Activated CD4-positive, alpha-beta T cell treated with anti-CD3 and anti-CD28 coated beads, Interleukin-2, amount 10 ng/mL, durations not matched to agents 7 days and 5 days (primary cell): ENCODE measurements around the gene HPS1. TPM values are rescaled to one million over a fixed set of nuclear protein-coding genes. Genes with fewer than 3 reads are reported as not detected.

Source experiments
- CTCF ChIA-PET: fragments of 350-600 bp; sonication (Branson Sonifier 250); formaldehyde crosslinking; loops from one replicate; lab custom pipeline; 2021; ENCODE audit warnings: antibody characterized with exemption; lab: Charles Lee
- POLR2A ChIA-PET: fragments of 350-600 bp; sonication (Branson Sonifier 250); formaldehyde crosslinking; loops from one replicate; lab custom pipeline; 2021; ENCODE audit warnings: antibody characterized with exemption; lab: Charles Lee
- DNase-seq: peaks from one replicate; pipeline ENCODE4 v3.0.0-alpha.2; 2020
- H3K27ac Mint-ChIP-seq: one replicate; pipeline ENCODE4 v1.8.0; 2021; ENCODE audit warnings: mild to moderate bottlenecking, moderate library complexity, mixed read lengths
- H3K27me3 Mint-ChIP-seq: one replicate; pipeline ENCODE4 v1.8.0; 2021; ENCODE audit warnings: mixed read lengths
- H3K36me3 Mint-ChIP-seq: one replicate; pipeline ENCODE4 v1.8.0; 2021; ENCODE audit warnings: low read depth, mixed read lengths
- H3K4me1 Mint-ChIP-seq: one replicate; pipeline ENCODE4 v1.8.0; 2021; ENCODE audit warnings: mixed read lengths
- H3K4me3 Mint-ChIP-seq: one replicate; pipeline ENCODE4 v1.8.0; 2021; ENCODE audit warnings: mild to moderate bottlenecking, moderate library complexity, mixed read lengths
- H3K9me3 Mint-ChIP-seq: one replicate; pipeline ENCODE4 v1.8.0; 2021; ENCODE audit warnings: mixed read lengths
- total RNA-seq, 2 experiments: library from RNA; stranded (reverse); gene quantifications; one replicate each; pipeline ENCODE4 v1.2.3, GENCODE V29; 2021

The HPS1 gene
- 100 to 1,000 TPM in 1 of 2 experiments, 10 to 100 TPM in 1; 95.5 to 102 TPM for total RNA-seq

DNA sequence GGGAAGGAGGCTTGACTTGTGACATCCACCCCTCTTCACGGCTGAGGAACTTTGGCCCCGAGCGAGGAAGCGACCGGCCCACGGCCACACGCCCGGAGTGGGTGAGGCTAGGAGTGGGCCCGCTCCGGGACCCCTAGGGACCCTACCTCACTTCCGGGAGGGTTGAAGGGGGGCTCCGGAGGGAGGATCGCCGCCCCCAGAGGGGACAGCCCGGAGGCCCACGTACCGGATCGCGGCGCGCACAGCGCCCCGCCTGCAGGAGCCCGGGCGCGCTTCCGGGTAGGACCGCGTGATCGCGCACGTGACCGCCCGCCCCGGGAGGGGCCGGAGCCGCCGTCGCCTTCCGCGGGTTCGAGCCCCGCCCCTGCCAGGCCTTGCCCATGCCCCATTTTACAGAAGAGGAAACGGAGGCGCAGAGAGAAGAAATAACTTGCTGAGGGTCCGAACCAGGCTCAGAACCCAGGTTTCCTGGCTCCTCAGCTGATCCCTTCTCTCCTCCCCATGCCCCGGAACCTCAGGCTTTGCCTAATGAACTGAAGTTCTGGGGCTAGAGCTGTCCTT lies at the start of gene HPS1:
TSS of gene HPS1 (minus strand) at position 275 of the 561 bp plus-strand sequence. CDS start 3,695 bp downstream, outside the sequence.
- ChIA-PET POLR2A (no interaction called here), CTCF (interaction anchor here (1.0 to 3.1 kb wide), 2 partner anchors 20 to 24 kb away, joined by 5 to 10 read pairs; no protein-coding TSS in a partner anchor)
- DNase-seq = peak; percentile 83
- Mint-ChIP-seq H3K4me1 (peaks cover 40% of the 10 kb centered on the region), H3K27ac (peak within 1 kb of the TSS; percentile 94), H3K27me3 (peaks cover 14% of the 10 kb centered on the region), H3K36me3 (peaks cover 26% of the 10 kb centered on the region), H3K9me3 (no peaks in the 10 kb centered on the region), H3K4me3 (peak within 1 kb of the TSS; percentile 94)

DNA sequence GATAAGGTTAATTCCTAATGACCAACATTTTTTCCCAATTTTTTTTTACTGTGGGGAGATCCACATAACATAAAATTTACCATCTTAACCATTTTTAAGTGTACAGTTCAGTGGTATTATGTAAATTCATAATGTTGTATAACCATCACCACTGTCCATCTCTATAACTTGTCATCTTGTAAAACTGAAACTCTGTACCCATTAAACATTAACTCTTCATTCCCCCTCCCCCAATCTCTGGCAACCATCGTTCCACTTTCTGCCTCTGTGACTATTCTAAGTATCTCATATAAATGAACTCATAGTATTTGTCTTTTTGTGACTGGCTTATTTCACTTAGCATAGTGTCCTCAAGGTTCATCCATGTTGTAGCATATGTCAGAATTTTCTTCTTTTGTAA lies 46.0 kb upstream of the HPS1 start:
- no peak for DNase-seq
- Mint-ChIP-seq H3K27ac (no peak overlapping the region), H3K27me3 (peaks cover 14% of the 10 kb centered on the region), H3K36me3 (no peaks in the 10 kb centered on the region), H3K4me1 (no peaks in the 10 kb centered on the region), H3K4me3 (no peak overlapping the region), H3K9me3 (peaks cover 6% of the 10 kb centered on the region)
- ChIA-PET CTCF (no interaction called here), POLR2A (no interaction called here)

DNA sequence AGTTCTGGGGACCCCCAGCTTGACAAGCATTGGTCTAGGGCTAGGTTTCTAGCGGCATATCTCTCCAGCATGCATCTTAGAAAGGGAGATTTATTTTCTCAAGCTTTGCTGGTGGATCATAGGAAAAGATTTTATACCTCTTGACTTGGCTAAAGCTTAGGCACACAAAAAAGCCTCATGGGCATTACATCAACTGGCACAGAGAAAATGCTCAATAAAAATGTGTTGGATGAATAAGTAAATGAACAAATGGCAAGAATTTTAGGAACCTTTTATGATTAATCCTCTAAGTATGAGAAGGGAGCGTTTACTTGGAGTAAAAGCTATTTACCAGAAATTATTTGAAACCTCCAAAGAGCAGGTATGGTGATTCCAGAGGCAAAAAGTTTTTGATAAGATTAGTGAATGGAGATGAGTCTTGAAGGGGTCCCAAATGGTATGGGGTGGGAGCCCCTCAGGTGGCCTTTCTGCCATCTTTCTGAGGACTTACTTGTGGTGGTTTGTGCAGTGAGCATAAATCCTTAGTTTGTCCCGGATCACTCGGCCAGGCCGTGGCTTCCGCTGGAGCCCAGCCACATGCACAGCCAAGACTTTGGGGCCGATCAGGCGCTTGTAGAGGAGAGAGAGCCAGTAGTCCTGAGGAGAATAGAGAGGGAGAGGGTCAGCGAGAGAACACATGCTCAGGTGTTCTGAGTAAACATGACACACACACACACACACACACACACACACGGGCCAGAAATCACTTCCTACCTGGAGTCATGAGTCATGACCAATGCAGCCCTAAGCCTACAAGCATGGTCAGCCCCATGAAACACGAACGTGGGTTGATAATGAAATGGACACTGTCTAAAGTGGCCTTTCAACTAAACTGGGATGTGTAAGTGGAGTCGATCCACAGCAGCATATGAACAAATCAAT lies 43.1 kb upstream of the HPS1 start:
- ChIA-PET POLR2A (no interaction called here), CTCF (interaction anchor here (0.8 kb wide), 1 partner anchor 23 kb away, joined by 3 read pairs; no protein-coding TSS in a partner anchor)
- H3K4me3 Mint-ChIP-seq = no peak overlapping the region
- no peaks in the 10 kb centered on the region for H3K36me3 Mint-ChIP-seq
- H3K27me3 Mint-ChIP-seq = peaks cover 10% of the 10 kb centered on the region
- H3K4me1 Mint-ChIP-seq = no peaks in the 10 kb centered on the region
- no peaks in the 10 kb centered on the region for H3K9me3 Mint-ChIP-seq
- no peak for DNase-seq
- H3K27ac Mint-ChIP-seq = no peak overlapping the region

GRCh38 chr10:98488669-98489430 lies 42.1 kb upstream of the HPS1 start:
- H3K9me3 Mint-ChIP-seq = no peaks in the 10 kb centered on the region
- no peak overlapping the region for H3K4me3 Mint-ChIP-seq
- H3K36me3 Mint-ChIP-seq = no peaks in the 10 kb centered on the region
- POLR2A ChIA-PET = no interaction called here
- CTCF ChIA-PET = interaction anchor here (0.8 kb wide), 1 partner anchor 22 kb away, joined by 3 read pairs; no protein-coding TSS in a partner anchor
- H3K27me3 Mint-ChIP-seq = peaks cover 7% of the 10 kb centered on the region
- H3K4me1 Mint-ChIP-seq = no peaks in the 10 kb centered on the region
- DNase-seq = no peak
- H3K27ac Mint-ChIP-seq = no peak overlapping the region

DNA sequence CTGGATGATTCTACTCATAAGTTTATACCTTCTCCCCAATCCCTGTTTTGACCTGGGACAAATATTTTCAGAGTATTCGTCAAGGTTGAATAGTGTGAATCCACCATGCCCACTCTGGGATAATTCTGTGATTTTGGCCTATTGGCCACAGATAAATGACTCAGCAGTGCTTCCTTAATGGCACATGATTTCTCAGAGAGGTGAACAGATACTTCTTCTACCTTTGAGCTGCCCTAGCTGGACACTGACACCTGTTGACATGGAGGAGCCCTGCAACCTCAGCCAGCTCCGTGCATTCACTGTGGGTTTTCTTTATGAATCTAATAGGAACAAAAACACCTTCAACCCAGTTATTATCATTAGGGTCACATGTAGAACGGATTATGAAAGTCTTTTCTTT lies 40.9 kb upstream of the HPS1 start:
- H3K36me3 Mint-ChIP-seq = no peaks in the 10 kb centered on the region
- no peaks in the 10 kb centered on the region for H3K9me3 Mint-ChIP-seq
- POLR2A ChIA-PET = no interaction called here
- CTCF ChIA-PET = no interaction called here
- DNase-seq = no peak
- peaks cover under 1% of the 10 kb centered on the region for H3K4me1 Mint-ChIP-seq
- H3K27me3 Mint-ChIP-seq = peaks cover 11% of the 10 kb centered on the region
- no peak overlapping the region for H3K4me3 Mint-ChIP-seq
- H3K27ac Mint-ChIP-seq = no peak overlapping the region

DNA sequence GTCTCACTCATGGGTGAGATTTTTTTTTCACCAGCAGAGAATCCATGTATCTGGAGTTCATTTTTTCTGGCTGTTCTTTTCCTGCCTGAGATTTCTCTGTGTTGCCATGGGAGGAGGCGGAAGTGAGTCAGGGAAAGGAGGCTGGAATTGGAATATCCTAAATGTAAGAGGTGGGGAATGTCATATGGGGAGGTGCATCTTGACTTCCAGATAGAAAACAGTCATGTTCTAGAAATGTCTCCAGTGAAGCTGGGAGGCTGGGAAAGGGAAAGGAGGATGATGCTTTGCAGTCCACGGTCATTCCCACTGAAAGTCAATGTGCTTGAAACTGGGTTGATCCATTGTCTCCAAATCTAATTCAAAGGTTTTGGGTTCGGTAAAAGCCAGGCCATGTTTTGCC lies 39.7 kb upstream of the HPS1 start:
- Mint-ChIP-seq H3K27ac (no peak overlapping the region), H3K4me3 (no peak overlapping the region), H3K9me3 (no peaks in the 10 kb centered on the region), H3K4me1 (peaks cover 6% of the 10 kb centered on the region), H3K36me3 (no peaks in the 10 kb centered on the region), H3K27me3 (peaks cover 14% of the 10 kb centered on the region)
- no peak for DNase-seq
- CTCF ChIA-PET = no interaction called here
- POLR2A ChIA-PET = no interaction called here

GRCh38 chr10:98485959-98486358 lies 39.2 kb upstream of the HPS1 start:
- CTCF ChIA-PET = no interaction called here
- no peaks in the 10 kb centered on the region for H3K9me3 Mint-ChIP-seq
- no peak overlapping the region for H3K27ac Mint-ChIP-seq
- peaks cover 14% of the 10 kb centered on the region for H3K27me3 Mint-ChIP-seq
- H3K4me1 Mint-ChIP-seq = peaks cover 6% of the 10 kb centered on the region
- no peaks in the 10 kb centered on the region for H3K36me3 Mint-ChIP-seq
- no peak for DNase-seq
- no peak overlapping the region for H3K4me3 Mint-ChIP-seq
- POLR2A ChIA-PET = no interaction called here

- peaks cover 13% of the 10 kb centered on the region for H3K27me3 Mint-ChIP-seq
- ChIA-PET POLR2A (no interaction called here), CTCF (no interaction called here)
- no peak overlapping the region for H3K27ac Mint-ChIP-seq
- peaks cover 6% of the 10 kb centered on the region for H3K4me1 Mint-ChIP-seq
- DNase-seq = no peak
- H3K4me3 Mint-ChIP-seq = no peak overlapping the region
- H3K9me3 Mint-ChIP-seq = no peaks in the 10 kb centered on the region
- no peaks in the 10 kb centered on the region for H3K36me3 Mint-ChIP-seq
Observed at GRCh38 chr10:98483658-98484057, 36.9 kb upstream of the HPS1 start.

DNA sequence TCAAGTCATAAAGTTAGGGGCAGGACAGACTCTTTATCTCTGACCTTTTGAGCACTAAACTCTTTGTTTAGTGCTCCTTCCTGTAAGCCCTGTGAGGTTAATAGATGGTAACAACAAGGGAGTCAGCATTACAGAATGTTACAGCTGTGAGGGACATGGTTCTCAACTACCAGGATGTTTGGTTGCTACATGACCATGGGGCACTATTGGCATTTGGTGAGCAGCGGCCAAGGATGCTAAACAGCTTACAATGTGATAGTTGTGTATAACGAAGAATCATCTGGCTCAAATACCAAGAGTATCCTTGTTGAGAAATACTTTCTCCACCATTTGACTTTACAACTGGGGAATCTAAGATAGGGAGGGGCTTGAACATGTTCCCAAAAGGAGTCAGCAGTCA lies 35.4 kb upstream of the HPS1 start:
- no peaks in the 10 kb centered on the region for H3K36me3 Mint-ChIP-seq
- no peak overlapping the region for H3K4me3 Mint-ChIP-seq
- H3K27me3 Mint-ChIP-seq = peaks cover 13% of the 10 kb centered on the region
- POLR2A ChIA-PET = interaction anchor here (0.6 kb wide), 1 partner anchor 250 kb away, joined by 3 read pairs; no protein-coding TSS in a partner anchor
- DNase-seq = no peak
- CTCF ChIA-PET = interaction anchor here (1.1 kb wide), 1 partner anchor 14 kb away, joined by 3 read pairs; no protein-coding TSS in a partner anchor
- peaks cover 6% of the 10 kb centered on the region for H3K4me1 Mint-ChIP-seq
- no peaks in the 10 kb centered on the region for H3K9me3 Mint-ChIP-seq
- no peak overlapping the region for H3K27ac Mint-ChIP-seq

GRCh38 chr10:98481404-98481945 lies 34.7 kb upstream of the HPS1 start:
- no peaks in the 10 kb centered on the region for H3K9me3 Mint-ChIP-seq
- no peak for DNase-seq
- no peak overlapping the region for H3K27ac Mint-ChIP-seq
- peaks cover 6% of the 10 kb centered on the region for H3K4me1 Mint-ChIP-seq
- peaks cover 13% of the 10 kb centered on the region for H3K27me3 Mint-ChIP-seq
- no peaks in the 10 kb centered on the region for H3K36me3 Mint-ChIP-seq
- CTCF ChIA-PET = no interaction called here
- H3K4me3 Mint-ChIP-seq = no peak overlapping the region
- POLR2A ChIA-PET = no interaction called here

DNA sequence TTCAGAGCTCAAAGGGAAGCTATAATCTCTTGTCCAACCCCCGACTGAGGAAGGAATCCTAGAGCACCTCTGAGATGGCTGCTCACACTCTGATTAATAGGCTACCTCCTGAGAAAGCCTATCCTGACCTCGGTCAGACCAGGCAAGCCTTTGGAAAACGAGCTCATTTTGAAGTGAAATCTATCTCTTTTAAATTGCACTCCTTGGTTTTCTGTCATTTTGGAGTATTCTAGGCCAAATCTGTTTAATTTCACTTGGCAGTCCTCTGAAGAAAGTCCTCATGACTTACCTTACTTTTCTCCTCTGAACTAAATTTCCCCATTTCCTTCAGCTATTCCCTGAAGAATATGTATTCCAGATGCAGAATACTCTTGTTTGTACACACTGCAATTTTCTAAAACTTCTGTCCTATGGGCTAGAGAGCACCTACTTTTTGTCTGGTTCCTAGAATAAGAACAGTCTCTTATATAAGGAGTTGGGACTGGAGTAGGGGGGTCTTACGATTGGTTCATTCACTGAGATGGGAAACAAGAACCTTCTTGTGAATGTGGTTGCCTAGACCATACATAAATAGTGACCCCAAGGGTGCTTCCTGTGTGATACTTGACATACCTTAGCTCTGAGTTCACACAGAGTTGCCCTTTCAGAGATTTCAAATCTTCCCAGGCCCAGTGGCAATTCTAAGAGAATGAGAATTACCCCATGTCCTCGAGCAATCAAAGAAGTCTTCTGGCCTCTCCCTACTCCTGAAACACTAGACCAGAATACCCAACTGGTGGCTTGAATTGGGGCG lies 31.9 kb upstream of the HPS1 start:
- Mint-ChIP-seq H3K4me3 (no peak overlapping the region), H3K27me3 (peaks cover 7% of the 10 kb centered on the region), H3K4me1 (peaks cover 6% of the 10 kb centered on the region), H3K27ac (no peak overlapping the region), H3K36me3 (no peaks in the 10 kb centered on the region), H3K9me3 (no peaks in the 10 kb centered on the region)
- ChIA-PET POLR2A (no interaction called here), CTCF (interaction anchor here (0.5 kb wide), 1 partner anchor 985 kb away, joined by 3 read pairs; no protein-coding TSS in a partner anchor)
- no peak for DNase-seq

GRCh38 chr10:98477861-98478260 lies 31.1 kb upstream of the HPS1 start:
- peaks cover 6% of the 10 kb centered on the region for H3K4me1 Mint-ChIP-seq
- DNase-seq = no peak
- CTCF ChIA-PET = no interaction called here
- no peaks in the 10 kb centered on the region for H3K36me3 Mint-ChIP-seq
- peaks cover 4% of the 10 kb centered on the region for H3K27me3 Mint-ChIP-seq
- no peak overlapping the region for H3K4me3 Mint-ChIP-seq
- H3K9me3 Mint-ChIP-seq = no peaks in the 10 kb centered on the region
- no peak overlapping the region for H3K27ac Mint-ChIP-seq
- POLR2A ChIA-PET = no interaction called here
